ENCODE results near the gene NCAPH2.
A peak's percentile ranks its signal among the peaks of the same experiment; 100 is the strongest.
"Not testable (repeated sequence)": the region's sequence is repeated elsewhere in the genome, so short reads cannot be mapped to it uniquely, and the experiment has no call there.

NCAPH2 gene

GRCh38 chr22:50531962-50532674, 24.1 kb downstream of the NCAPH2 start:
- H3K27ac ChIP-seq, result peak overlapping the region; percentile 99
- no peak for TF ChIP-seq CTCF (IDR thresholded peaks at IDR 0.05)
- TF ChIP-seq ZFX (IDR thresholded peaks at IDR 0.05; ENCODE audit: borderline replicate concordance), result no peak

- peak overlapping the region; percentile 99 for H3K27ac ChIP-seq
- no peak for TF ChIP-seq ZFX (IDR thresholded peaks at IDR 0.05; ENCODE audit: borderline replicate concordance)
- TF ChIP-seq CTCF (IDR thresholded peaks at IDR 0.05), result no peak
Measured at GRCh38 chr22:50532824-50533796, 25.1 kb downstream of the NCAPH2 start.

GRCh38 chr22:50533856-50534711, 26.1 kb downstream of the NCAPH2 start:
- peak overlapping the region; percentile 99 for H3K27ac ChIP-seq

- TF ChIP-seq CTCF (IDR thresholded peaks at IDR 0.05) (no peak), ZFX (IDR thresholded peaks at IDR 0.05; ENCODE audit: borderline replicate concordance) (no peak)
- no peak overlapping the region for H3K27ac ChIP-seq
Measured at GRCh38 chr22:50535113-50535512, 27.1 kb downstream of the NCAPH2 start.

GRCh38 chr22:50536226-50536625, 28.2 kb downstream of the NCAPH2 start:
- H3K27ac ChIP-seq, result no peak overlapping the region
- no peak for TF ChIP-seq CTCF (IDR thresholded peaks at IDR 0.05)
- no peak for TF ChIP-seq ZFX (IDR thresholded peaks at IDR 0.05; ENCODE audit: borderline replicate concordance)

GRCh38 chr22:50537765-50538164, 29.7 kb downstream of the NCAPH2 start:
- H3K27ac ChIP-seq, result no peak overlapping the region
- no peak for TF ChIP-seq ZFX (IDR thresholded peaks at IDR 0.05; ENCODE audit: borderline replicate concordance)
- no peak for TF ChIP-seq CTCF (IDR thresholded peaks at IDR 0.05)

- no peak for TF ChIP-seq CTCF (IDR thresholded peaks at IDR 0.05)
- TF ChIP-seq ZFX (IDR thresholded peaks at IDR 0.05; ENCODE audit: borderline replicate concordance), result no peak
- H3K27ac ChIP-seq, result no peak overlapping the region
Measured at GRCh38 chr22:50540381-50540780, 32.4 kb downstream of the NCAPH2 start.

GRCh38 chr22:50541667-50542026, 33.6 kb downstream of the NCAPH2 start:
- H3K27ac ChIP-seq, result not testable (repeated sequence)
